HG03108 (cell line): Measurements from ENCODE around the gene CEP68.

Experiments
- ATAC-seq: cut with Tn5 transposase; IDR thresholded peaks from one replicate; pipeline ENCODE4 v1.9.1; 2021; ENCODE audit warnings: moderate library complexity; ENCODE audit not compliant: unreplicated experiment

CEP68 gene

GRCh38 chr2:65075605-65076344 is 19.6 kb downstream of the CEP68 start:
- no peak for ATAC-seq

GRCh38 chr2:65076345-65076710 is 20.1 kb downstream of the CEP68 start:
- ATAC-seq: no peak

- ATAC-seq: no peak
These were observed 21.7 kb downstream of the CEP68 start for GRCh38 chr2:65077898-65078297.

GRCh38 chr2:65079017-65079416 is 22.8 kb downstream of the CEP68 start:
- no peak for ATAC-seq

- ATAC-seq: no peak
These were observed 25.0 kb downstream of the CEP68 start for GRCh38 chr2:65081232-65081685.

GRCh38 chr2:65085148-65085547 is 28.9 kb downstream of the CEP68 start:
- no peak for ATAC-seq

- no peak for ATAC-seq
These were observed 36.6 kb downstream of the CEP68 start for GRCh38 chr2:65092791-65093190.

GRCh38 chr2:65093211-65093610 is 37.0 kb downstream of the CEP68 start:
- ATAC-seq: no peak

- no peak for ATAC-seq
These were observed 40.7 kb downstream of the CEP68 start for GRCh38 chr2:65096948-65097347.

- no peak for ATAC-seq
These were observed 41.6 kb downstream of the CEP68 start for GRCh38 chr2:65097844-65098243.

GRCh38 chr2:65098741-65099140 is 42.5 kb downstream of the CEP68 start:
- no peak for ATAC-seq

GRCh38 chr2:65101071-65101470 is 44.9 kb downstream of the CEP68 start:
- ATAC-seq: no peak

GRCh38 chr2:65103013-65103715 is 46.9 kb downstream of the CEP68 start:
- ATAC-seq: no peak

GRCh38 chr2:65107530-65107929 is 51.3 kb downstream of the CEP68 start:
- ATAC-seq: no peak

GRCh38 chr2:65108780-65109179 is 52.6 kb downstream of the CEP68 start:
- ATAC-seq: no peak

- ATAC-seq: no peak
These were observed 56.4 kb downstream of the CEP68 start for GRCh38 chr2:65112633-65113032.

- no peak for ATAC-seq
These were observed 57.0 kb downstream of the CEP68 start for GRCh38 chr2:65113229-65113628.

GRCh38 chr2:65113816-65114215 is 57.6 kb downstream of the CEP68 start:
- no peak for ATAC-seq

GRCh38 chr2:65114921-65115320 is 58.7 kb downstream of the CEP68 start:
- no peak for ATAC-seq

GRCh38 chr2:65116645-65117044 is 60.4 kb downstream of the CEP68 start:
- ATAC-seq: no peak

- no peak for ATAC-seq
These were observed 64.9 kb downstream of the CEP68 start for GRCh38 chr2:65120990-65121693.

GRCh38 chr2:65122313-65122712 is 66.1 kb downstream of the CEP68 start:
- no peak for ATAC-seq
